HG03095 (cell line): ENCODE measurements around the gene TAF1C.
A peak's percentile ranks its signal among the peaks of the same experiment; 100 is the strongest.
"Not testable (repeated sequence)": the region's sequence is repeated elsewhere in the genome, so short reads cannot be mapped to it uniquely, and the experiment has no call there.

Experiments
- ATAC-seq: cut with Tn5 transposase; IDR thresholded peaks from one replicate; pipeline ENCODE4 v1.9.1; 2021; ENCODE audit warnings: moderate library complexity; ENCODE audit not compliant: unreplicated experiment

The TAF1C gene, protein sequence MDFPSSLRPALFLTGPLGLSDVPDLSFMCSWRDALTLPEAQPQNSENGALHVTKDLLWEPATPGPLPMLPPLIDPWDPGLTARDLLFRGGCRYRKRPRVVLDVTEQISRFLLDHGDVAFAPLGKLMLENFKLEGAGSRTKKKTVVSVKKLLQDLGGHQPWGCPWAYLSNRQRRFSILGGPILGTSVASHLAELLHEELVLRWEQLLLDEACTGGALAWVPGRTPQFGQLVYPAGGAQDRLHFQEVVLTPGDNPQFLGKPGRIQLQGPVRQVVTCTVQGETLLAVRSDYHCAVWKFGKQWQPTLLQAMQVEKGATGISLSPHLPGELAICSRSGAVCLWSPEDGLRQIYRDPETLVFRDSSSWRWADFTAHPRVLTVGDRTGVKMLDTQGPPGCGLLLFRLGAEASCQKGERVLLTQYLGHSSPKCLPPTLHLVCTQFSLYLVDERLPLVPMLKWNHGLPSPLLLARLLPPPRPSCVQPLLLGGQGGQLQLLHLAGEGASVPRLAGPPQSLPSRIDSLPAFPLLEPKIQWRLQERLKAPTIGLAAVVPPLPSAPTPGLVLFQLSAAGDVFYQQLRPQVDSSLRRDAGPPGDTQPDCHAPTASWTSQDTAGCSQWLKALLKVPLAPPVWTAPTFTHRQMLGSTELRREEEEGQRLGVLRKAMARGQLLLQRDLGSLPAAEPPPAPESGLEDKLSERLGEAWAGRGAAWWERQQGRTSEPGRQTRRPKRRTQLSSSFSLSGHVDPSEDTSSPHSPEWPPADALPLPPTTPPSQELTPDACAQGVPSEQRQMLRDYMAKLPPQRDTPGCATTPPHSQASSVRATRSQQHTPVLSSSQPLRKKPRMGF

DNA sequence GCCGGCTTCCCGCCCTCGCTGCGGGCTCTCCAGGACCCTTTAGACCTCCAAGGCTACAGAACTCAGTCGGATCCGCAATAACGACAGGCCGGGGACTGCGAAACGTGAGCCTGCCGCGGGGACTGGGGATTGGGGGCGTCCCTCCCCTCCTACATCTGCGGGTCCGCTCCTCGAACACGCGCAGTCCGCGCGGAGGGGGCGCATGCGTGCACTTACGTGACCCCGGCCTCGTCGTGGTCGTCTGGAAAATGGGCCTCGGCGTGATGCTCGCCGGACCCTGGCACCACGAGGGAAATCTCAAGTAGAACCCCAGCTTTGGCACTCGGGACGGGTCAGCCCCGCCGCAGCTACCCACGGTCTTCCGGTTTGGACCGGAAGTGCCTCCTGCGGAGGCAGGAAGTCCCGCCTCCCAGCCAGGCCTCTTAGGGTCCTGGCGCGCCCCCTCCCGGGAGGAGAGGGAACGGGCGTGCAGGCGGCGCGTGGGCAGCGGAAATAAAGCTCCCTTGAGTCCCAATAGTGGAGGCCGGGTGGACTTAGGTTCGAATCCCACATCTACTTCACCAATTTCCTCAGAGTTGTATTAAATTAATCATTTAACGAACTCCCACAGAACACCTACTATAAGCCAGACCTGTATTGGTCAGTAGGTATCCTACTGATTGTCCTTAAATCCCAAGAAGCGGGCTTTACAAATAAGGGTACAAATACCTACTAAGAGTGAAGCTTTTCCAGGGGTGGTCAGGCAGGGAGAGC, at the start of gene TAF1C:
Gene TAF1C (minus strand): TSS at position 373 of the 753 bp plus-strand sequence. CDS start 2,069 bp downstream, outside the sequence.
- ATAC-seq = peak; percentile 91

DNA sequence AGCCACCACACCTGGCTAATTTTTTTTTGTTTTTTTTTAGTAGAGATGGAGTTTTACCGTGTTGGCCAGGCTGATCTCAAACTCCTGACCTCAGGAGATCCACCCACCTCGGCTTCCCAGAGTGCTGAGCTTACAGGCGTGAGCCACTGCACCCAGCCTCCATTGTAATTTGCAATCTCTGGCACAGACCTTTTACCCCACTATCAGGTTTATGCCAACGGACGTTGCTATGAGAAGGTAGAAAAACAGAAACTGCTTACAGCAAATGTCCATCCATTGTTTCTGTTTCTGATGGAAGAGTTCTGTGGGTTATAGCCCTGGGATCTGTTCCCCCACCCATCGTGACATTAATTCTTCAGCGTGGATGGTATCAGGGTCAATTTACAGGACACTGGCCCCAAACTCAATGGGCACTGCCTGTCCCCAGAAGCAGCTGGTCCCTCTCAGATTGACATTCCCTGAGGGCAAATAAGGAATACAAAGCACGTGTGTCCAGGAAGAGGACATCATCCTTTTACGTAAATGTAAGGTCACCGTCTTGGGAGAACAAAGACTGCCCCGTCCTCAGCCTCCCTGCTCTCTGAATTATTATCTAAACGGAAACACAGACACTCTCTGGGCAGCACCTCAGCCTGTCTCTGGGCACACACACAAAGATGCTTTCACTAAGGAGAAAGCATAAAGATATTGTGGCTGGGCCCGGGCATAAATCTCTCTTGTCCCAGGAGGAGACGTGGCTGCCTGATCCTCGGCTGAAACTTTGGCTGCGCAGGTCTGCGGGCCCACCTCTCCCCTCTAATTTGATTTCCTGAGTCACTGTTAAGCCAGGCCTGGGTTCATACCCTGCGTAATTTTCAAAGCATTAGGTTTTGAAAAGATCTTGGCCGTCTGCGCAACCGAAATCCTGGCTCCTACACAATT, 47.7 kb upstream of the TAF1C start:
- ATAC-seq = no peak

DNA sequence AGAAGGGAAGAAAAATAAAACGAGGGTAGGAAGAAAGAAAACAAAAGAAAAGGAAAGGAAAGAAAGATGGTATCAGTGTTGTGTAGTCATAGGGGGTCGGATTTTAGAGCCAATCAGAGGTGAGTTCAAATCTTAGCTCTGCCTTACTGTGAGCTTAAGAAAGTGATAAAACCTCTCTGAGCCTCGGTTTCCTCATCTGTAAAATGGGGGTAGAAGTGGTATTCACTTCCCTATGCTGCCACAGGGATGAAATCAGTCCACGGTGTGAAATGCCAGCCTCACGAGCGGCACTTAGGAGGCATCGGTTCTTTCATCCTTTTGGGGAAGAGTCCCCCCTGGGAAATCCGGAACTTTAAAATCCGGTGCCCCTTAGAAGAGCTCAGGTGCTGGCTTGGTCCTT, 46.9 kb upstream of the TAF1C start:
- no peak for ATAC-seq

DNA sequence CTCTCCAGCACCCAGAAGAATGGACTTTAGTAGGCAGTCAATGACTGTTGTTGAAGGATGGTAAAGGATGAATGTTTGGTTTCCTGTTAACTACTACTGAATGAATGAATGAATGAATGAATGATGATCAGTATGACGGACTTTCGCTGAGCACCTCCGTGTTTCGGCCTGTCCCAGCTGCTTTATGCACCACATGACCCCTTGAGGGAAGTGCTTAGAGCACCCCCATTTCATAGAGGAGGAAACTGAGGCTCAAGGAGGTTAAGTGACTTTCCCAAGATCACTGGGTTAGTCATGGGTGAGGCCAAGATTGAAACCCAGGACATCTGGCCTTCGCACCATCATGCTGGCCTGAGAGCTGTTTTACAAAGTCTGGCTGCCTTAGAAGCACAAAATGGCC, 46.1 kb upstream of the TAF1C start:
- no peak for ATAC-seq

DNA sequence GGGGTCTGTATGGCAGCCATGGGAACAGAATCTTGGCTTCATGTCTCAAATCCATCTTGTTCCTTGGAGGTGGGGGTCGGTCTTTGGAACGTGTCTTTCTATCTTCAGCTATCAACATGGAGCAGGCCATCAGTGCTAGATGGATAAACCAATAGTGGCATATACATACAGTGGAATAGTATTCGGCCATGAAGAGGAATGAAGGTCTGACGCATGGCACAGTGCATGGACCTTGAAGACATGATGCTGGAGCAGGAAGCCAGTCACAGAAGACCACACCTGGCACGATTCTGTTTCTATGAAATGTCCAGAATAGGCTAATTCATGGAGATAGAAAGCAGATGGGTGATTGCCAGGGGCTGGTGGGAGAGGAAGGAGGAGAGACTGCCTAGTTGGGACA, 45.2 kb upstream of the TAF1C start:
- ATAC-seq = no peak

DNA sequence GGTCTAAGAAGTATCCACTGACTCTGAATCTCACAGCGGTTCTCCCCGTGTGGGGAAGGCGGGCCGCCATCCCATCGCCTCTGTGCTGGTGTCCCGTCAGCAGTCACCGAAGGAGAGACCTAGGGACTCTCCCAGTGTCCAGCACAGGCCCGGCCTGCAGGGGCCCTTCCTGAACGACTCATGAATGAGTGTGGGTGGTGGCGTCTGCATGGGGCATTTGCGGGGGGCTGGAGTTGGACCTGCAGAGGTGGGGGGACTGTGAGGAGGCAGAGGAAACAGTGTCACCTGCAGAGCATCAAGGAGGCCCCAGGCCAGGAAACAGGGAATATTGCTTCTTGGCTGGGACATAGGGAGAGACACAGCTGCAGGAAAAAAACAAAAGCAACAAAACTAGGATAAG, 42.6 kb upstream of the TAF1C start:
- no peak for ATAC-seq

DNA sequence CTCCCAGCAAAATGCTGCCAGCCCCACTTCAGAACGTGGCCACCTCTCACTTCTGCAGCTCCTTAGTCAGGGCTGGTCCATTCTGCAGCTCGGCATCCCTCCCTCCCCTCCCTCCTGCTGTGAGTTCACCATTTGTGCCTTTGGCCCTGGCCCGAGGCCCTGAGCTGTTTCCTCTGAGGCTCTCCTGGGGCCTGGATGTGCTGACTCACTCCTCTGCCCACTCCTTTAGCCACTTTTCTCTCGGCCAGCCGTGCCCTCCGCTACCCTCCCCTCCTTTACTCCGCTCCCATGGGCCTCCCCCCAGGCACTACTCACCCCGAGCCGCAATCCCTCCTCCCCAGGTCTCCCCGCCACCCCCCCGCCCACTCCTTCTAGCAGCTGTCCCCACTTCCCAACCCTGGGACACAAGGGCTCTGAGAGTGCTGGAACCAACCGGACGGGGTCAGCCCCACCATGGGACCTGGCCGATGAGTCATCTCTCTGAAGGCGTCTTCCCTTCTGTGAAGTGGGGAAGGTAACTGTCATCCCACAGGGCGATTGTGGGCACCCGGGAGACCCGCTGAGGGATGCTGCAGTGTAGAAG, 41.5 kb upstream of the TAF1C start:
- ATAC-seq = no peak

DNA sequence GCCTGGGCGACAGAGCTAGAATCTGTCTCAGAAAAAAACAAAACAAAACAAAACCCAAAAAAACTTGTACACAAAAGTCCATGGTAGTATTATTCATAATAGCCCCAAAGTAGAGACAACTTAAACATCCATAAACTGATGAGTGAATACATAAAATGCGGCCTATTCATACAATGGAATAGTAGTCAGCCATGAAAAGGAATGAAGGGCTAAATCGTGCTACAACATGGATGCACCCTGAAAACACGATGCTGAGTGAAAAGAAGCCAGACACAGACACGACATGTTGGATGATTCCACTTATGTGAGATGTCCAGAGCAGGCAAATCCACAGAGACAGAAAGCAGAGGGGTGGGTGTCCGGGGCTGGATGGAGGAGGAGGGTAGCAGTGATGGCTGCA, 40.7 kb upstream of the TAF1C start:
- no peak for ATAC-seq

DNA sequence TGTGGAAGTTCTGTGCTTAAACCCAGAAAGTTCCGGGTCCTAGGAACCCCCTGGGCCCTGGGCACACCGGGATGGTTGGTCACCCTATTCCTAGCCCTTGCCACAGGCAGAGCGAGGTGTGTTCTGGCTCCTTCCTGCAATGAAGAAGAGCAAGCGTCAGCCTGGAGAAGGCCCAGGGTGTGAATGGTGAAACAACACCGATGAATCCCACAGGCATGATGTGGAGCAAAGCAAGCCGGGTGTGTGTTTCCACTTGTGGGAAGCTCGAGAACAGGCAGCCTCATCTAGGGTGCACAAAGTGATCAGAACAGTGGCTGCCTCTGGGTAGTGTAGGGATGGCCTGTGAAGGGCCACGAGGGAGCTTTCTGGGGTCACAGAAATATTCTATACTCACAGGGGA, 39.2 kb upstream of the TAF1C start:
- ATAC-seq = no peak

DNA sequence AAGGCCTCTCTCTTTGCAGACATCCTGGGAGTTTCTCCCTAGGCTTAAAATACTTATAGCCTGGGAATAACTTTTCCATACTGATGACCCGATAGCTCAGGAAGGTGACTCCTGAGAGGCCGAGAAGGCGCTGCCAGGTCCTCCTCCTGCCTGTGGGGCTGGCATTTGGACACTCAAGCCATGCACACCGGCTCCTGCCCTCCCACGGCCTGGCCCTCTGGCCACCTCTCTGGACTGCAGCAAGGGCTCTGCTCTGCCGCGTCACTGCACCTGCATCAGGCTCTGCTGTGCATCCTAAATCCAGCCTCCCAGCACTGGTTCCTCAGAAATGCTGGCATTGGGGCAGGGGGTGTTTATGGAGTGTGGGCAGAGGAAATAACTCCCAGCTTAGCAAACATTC, 38.7 kb upstream of the TAF1C start:
- ATAC-seq = no peak

DNA sequence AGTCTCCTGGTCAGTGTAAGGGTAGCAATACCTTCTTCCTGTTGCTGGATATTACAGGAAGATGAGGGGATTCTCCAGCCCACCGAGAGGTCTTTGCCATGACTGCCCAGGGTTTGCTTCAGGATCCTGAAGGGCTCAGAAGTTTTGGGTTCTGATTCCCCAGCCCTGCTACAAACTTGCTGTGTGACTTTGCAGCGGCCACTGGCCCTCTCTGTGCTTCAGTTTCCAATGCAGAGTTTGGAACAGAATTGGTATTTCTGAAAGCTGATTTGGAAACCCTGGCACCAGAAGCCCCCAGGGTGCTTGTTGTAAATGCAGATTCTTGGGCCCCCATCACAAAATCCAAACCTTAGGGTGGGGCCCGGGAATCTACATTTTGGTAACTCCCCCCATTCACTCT, 38.3 kb upstream of the TAF1C start:
- no peak for ATAC-seq

DNA sequence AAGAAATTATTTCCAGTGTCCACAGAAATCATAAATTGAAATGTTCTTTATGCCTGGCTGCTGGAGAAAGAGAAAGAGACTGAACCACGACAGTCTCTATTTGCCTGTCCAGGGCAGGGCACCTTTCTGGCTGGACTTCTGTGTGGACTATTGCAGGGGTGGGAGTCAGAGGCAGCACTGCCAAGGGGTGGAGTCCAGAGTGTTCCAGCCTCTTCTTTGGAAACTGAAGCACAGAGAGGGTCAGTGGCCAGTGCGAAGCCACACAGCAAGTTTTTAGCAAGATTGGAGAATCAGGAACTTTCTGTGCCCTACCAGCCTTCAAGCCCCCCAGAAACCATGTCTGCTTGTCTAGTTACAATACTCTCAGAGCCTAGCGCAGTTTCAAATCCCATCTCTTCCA, 37.7 kb upstream of the TAF1C start:
- ATAC-seq = no peak

DNA sequence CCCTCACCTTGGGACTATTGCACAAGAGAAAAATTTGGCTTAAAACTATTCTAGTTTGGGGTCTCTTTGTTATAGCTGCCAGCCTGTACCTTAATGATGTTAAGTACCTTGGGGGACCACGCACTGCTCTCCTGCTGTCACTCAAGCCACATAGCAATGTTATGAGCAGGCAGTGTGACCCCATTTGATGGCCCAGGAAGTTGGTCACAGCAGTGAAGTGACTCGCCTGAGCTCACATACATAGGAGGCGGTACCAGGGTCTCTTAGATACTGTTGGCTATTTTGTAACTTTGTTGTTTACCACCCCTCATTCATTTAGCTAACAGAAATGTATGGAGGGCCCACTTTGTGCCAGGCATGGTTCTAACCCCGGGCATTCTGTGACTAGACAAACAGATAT, 36.6 kb upstream of the TAF1C start:
- ATAC-seq = no peak

DNA sequence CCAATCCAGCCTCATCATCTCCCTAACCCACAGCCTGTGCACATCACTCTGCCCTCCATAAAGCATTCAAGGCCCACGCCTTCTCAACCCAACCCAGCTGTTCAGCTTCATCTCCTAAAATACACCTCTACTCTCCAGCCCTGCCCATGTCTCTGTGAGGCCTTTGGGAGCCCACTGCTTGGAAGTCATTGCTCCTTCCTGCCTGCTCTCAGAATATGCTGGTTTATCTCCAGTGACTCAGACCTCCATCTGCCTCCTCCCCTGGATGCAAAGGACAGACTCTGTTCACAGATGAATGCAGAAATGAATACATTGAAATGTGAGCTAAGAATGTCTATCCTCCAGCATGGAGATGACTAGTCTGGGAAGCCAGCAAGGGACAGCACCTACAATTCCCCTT, 34.0 kb upstream of the TAF1C start:
- ATAC-seq = no peak

DNA sequence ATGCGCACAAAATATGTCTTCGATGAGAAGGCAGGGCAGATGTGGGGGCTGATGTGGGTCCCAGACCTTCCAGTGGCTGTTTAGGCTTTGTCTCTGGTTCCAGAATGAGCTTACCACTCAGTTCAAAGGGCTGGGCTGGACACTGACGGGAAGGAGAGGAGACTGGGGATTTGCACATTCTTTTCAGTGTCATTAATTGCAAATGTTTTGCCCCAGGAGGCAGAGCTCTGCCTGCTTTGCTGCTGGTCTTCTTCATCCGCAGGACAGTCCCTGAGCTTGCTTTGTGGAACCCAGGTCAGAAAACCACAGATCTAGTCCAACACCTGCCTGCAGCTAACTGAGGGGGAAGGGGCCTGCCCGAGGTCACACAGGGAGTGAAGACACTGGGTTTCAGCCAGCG, 32.1 kb upstream of the TAF1C start:
- no peak for ATAC-seq

DNA sequence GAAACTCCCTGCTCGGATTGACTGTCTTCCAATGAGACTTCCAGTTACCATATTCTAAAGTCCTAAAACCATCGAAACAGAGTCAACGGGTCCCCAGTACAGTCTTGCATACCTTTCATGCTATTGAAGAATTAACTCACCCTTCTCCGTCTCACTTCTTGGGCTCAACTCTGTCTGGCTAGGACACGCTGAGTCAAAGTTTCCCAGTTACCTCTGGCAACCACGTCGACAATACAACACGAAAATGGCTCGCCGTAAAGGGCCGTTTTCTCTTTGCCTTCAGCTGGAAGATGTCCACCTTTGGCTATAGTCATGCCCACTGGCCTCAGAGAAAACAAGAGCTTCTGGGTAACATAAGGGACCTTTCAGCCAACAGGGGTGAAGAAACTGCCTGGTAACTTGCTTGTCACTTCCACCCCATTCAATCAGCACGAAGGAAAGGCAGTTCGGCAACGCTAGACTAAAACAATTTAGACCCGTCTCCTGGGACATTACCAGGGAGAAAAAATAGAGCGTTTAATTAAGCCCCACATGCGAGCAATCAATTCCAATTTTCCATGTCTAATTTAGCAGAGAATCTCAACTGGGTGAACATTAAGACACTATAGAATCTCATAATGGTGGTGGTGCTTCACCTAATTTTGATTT, 31.4 kb upstream of the TAF1C start:
- ATAC-seq = no peak

DNA sequence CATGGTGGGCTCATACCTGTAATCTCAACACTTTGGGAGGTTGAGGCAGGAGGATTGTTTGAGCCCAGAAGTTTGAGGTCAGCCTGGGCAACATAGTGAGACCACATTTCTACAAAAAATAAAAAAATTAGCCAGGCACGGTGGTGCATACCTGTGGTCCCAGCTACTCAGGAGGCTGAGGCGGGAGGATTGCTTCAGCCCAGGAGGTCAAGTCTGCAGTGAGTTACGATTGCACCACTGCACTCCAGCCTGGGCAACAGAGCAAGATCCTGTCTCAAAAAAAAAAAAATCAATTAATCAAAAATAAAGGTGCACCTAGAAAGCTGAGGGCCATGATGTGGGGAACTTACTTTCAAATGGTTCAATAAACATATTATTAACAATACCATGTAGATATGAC, 29.3 kb upstream of the TAF1C start:
- not testable (repeated sequence) for ATAC-seq

DNA sequence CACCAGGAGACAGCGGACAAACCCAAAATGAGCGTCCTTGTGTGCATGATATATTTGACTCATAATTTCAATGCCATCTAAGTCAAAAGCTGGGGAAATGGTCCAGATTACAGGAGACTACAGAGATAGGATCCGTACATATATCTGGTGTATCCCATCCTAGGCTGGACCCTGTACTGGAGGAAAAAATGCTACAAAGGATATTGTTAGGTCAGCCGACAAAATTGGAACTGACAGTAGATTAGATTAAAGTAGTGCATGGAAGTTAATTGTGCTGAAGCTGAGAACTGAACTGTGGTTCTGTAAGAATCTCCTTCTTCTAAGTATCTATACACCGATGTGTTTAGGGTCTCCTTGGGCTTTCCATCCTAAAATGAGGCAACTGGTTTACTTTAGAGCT, 28.7 kb upstream of the TAF1C start:
- ATAC-seq = no peak

DNA sequence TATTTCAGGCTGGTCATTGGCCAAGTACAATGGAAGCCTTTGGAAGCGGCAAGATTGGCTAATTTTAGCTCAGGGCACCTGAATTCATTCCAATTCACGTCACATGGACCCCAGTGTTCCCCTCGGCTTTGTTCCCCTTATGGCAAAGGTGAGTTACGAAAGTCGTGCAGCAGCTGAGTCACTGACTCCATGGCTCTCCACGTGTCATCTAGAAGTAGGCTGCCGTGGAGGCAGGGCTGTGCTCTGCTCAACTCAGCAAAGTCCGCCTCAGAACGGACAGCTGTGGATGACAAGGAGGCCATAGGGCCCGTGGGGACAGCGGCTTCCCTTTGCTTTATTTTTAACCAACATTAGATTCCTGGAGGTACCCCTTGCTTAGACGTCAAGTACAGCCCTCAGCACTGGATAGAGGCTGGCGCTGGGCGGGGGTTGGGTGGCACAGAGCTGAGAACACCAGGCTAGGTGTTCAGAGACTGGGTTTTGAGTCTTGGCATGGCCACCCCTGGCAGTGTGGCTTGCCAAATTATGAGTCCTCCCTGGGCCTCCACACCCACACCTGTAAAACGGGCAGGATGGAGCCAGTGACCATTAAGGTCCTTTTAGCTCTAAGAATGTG, 27.7 kb upstream of the TAF1C start:
- ATAC-seq = no peak
